ENCODE data around the gene COL4A2. TPM values are rescaled to one million over a fixed set of nuclear protein-coding genes. Genes with fewer than 3 reads are reported as not detected.

Gene COL4A2
- total RNA-seq, 4 donors from 2014 or later: 75.1 to 322 (median 115) TPM

DNA sequence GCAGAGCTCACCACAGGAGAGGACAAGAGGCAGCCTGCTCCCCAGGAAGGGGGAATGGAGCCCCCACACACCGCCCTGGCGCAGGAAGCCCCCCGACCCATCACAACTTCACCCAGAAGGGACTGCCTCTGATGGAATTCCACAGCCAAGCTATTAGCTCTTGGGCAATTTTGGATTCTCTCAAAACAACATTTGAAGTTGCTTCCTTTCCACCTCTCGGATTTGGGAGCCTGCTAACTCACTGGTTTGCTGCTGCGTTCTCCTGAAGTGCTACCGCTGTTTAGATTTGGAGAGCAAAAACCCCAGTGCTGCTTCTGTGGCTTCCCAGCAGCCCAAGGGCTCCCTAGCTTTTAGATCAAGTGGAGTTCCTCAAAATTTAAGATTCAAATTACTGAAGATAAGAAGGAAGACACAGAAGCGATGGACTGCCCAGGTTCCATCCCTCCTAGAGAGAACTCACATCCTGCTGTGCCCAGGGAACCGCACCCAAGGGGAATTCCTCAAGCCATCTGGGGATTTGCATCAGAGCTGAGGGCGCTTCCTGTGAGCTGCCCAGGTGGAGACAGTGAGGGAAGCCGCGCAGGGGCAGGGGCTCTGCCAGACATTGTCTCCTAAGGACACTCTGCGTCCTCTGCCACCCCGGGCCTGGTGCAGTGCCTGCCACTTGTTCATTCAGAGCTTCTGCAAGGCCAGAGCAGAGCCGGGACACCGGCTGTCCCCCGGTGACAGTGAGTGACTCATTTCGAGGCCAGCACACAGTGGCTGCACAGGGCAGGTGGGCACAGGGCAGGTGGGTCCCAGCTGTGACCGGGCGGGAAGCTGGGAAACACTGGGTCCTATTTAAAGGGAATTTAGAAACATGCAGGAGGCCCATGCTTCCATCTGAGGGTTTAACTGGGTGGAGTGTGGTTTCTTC is 45.7 kb upstream of the COL4A2 start:
- intact Hi-C loops (cut with DNase I; ENCODE audit: low total_unique reads): no loop called here
- Histone ChIP-seq H3K4me3 (no peak overlapping the region), H3K9me3 (no peaks in the 10 kb centered on the region), H3K27ac (peak overlapping the region; percentile 57 to 70 (median 66)), H3K36me3 (no peaks in the 10 kb centered on the region), H3K27me3 (no peaks in the 10 kb centered on the region), H3K4me1 (peaks cover 19 to 50% (median 32%) of the 10 kb centered on the region in 4 donors)
- 79% methylated on average over 19 of the region's 19 CpGs; no CpG with 5 or more reads in 1 of the 2 donors for WGBS, 2 donors (ENCODE audit: low coverage in 1 of 2)
- no peak for DNase-seq
- in situ Hi-C loops (cut with MboI; ENCODE audit: low pct_ligation_motif_present in 1 of 4, low pct_unique_long_range_greater_than_20kb in 1 of 4, low sequenced_read_pairs in 3 of 4): no loop called here
- TF ChIP-seq EP300 (IDR thresholded peaks at IDR 0.05; ENCODE audit: low read depth): no peak
- TF ChIP-seq POLR2A (IDR thresholded peaks at IDR 0.05): no peak
- no peak for TF ChIP-seq CTCF (IDR thresholded peaks at IDR 0.05)
- TF ChIP-seq POLR2AphosphoS5 (IDR thresholded peaks at IDR 0.05): no peak

- in situ Hi-C loops (cut with MboI; ENCODE audit: low pct_ligation_motif_present in 1 of 4, low pct_unique_long_range_greater_than_20kb in 1 of 4, low sequenced_read_pairs in 3 of 4): no loop called here
- no peak for DNase-seq
- Histone ChIP-seq H3K27ac (peak overlapping the region; percentile 57 to 70 (median 66)), H3K27me3 (no peaks in the 10 kb centered on the region), H3K36me3 (no peaks in the 10 kb centered on the region), H3K4me3 (no peak overlapping the region), H3K9me3 (no peaks in the 10 kb centered on the region), H3K4me1 (peaks cover 14 to 46% (median 30%) of the 10 kb centered on the region in 4 donors)
- TF ChIP-seq POLR2AphosphoS5 (IDR thresholded peaks at IDR 0.05) (no peak), POLR2A (IDR thresholded peaks at IDR 0.05) (no peak), EP300 (IDR thresholded peaks at IDR 0.05; ENCODE audit: low read depth) (no peak), CTCF (IDR thresholded peaks at IDR 0.05) (no peak)
- intact Hi-C loops (cut with DNase I; ENCODE audit: low total_unique reads): no loop called here
- 71 to 73% methylated on average over 7 to 11 of the region's 11 CpGs for WGBS, 2 donors (ENCODE audit: low coverage in 1 of 2)
Measured at GRCh38 chr13:110262082-110262436, 45.0 kb upstream of the COL4A2 start.

DNA sequence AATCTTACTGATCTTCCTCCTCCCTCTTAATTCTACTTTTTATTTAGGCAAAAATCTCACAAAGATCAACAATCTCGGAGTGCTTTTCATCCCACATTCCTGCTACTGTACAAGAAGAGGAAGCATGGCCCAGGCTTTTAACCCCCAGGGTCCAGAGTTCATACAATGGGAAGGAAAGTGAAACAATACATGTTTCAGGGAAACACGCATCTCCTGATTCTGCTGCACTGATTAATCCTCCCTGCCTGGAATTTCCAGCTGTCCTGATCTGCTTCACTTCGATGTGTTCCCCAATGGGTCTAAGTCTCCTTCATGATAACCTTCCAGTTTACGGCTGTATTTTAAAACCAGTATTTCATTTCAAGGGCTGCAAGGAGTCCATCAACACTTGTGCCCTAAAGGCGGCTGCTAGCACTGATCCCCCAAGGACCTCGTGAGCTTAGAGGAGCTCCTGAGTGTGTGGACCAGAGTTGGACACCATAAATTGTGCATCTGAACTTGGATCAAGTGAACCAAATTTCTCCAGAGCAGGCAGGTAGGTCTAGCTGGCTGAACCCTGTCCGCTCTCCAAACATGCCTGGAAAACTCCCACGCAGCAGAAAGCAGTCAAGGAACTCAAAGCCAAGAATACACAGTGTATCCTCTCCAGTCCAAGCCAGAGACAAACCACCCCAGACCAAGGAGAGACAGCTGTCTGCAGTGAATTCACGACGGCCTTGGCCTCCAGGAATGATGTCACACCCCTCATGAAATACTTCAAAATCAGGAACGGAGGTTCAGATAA is 44.4 kb upstream of the COL4A2 start:
- no peak overlapping the region for H3K4me3 ChIP-seq
- H3K36me3 ChIP-seq: no peaks in the 10 kb centered on the region
- no peak for DNase-seq
- TF ChIP-seq POLR2A (IDR thresholded peaks at IDR 0.05) (no peak), CTCF (IDR thresholded peaks at IDR 0.05) (no peak), EP300 (IDR thresholded peaks at IDR 0.05; ENCODE audit: low read depth) (no peak), POLR2AphosphoS5 (IDR thresholded peaks at IDR 0.05) (no peak)
- WGBS, 2 donors (ENCODE audit: low coverage in 1 of 2): 32% methylated on average over 6 to 11 of the region's 11 CpGs
- peaks cover 14 to 46% (median 29%) of the 10 kb centered on the region in 4 donors for H3K4me1 ChIP-seq
- no peaks in the 10 kb centered on the region for H3K27me3 ChIP-seq
- H3K27ac ChIP-seq: peak overlapping the region; percentile 57 to 70 (median 66)
- H3K9me3 ChIP-seq: no peaks in the 10 kb centered on the region
- intact Hi-C loops (cut with DNase I; ENCODE audit: low total_unique reads): no loop called here
- in situ Hi-C loops (cut with MboI; ENCODE audit: low pct_ligation_motif_present in 1 of 4, low pct_unique_long_range_greater_than_20kb in 1 of 4, low sequenced_read_pairs in 3 of 4): no loop called here

GRCh38 chr13:110263404-110263803 is 43.7 kb upstream of the COL4A2 start:
- Histone ChIP-seq H3K27me3 (no peaks in the 10 kb centered on the region), H3K4me3 (no peak overlapping the region), H3K36me3 (no peaks in the 10 kb centered on the region), H3K9me3 (no peaks in the 10 kb centered on the region), H3K27ac (peak overlapping the region; percentile 57 to 70 (median 66)), H3K4me1 (peaks cover 14 to 46% (median 29%) of the 10 kb centered on the region in 4 donors)
- TF ChIP-seq EP300 (IDR thresholded peaks at IDR 0.05; ENCODE audit: low read depth): no peak
- no peak for TF ChIP-seq CTCF (IDR thresholded peaks at IDR 0.05)
- no peak for TF ChIP-seq POLR2A (IDR thresholded peaks at IDR 0.05)
- TF ChIP-seq POLR2AphosphoS5 (IDR thresholded peaks at IDR 0.05): no peak
- in situ Hi-C loops (cut with MboI; ENCODE audit: low pct_ligation_motif_present in 1 of 4, low pct_unique_long_range_greater_than_20kb in 1 of 4, low sequenced_read_pairs in 3 of 4): no loop called here
- no peak for DNase-seq
- WGBS, 2 donors (ENCODE audit: low coverage in 1 of 2): 60 to 85% methylated on average over 4 to 5 of the region's 5 CpGs
- intact Hi-C loops (cut with DNase I; ENCODE audit: low total_unique reads): no loop called here

All from transverse colon (tissue), 4 donors.